Trophoblast cell (in vitro differentiated cells and primary cell): ENCODE data around the gene ST8SIA5.

Experiments
- DNase-seq, 2 donors: peaks; one replicate each; pipeline ENCODE4 v3.0.0-alpha.2; 2016
- H2AFZ ChIP-seq: 2 replicates; pipeline ENCODE4 v1.6.1; 2013; ENCODE audit warnings: low read length, moderate library complexity, mild to moderate bottlenecking; ENCODE audit not compliant: insufficient read depth, poor library complexity
- H2AK5ac ChIP-seq: 2 replicates; pipeline ENCODE4 v1.6.1; 2013; ENCODE audit warnings: mild to moderate bottlenecking, low read length
- H2BK120ac ChIP-seq: 2 replicates; pipeline ENCODE4 v1.6.1; 2013; ENCODE audit warnings: low read length, mild to moderate bottlenecking, moderate library complexity; ENCODE audit not compliant: insufficient read depth, poor library complexity
- H2BK12ac ChIP-seq: 2 replicates; pipeline ENCODE4 v1.6.1; 2013; ENCODE audit warnings: mild to moderate bottlenecking, low read length, moderate library complexity
- H2BK5ac ChIP-seq: 2 replicates; pipeline ENCODE4 v1.6.1; 2013; ENCODE audit warnings: low read length, low read depth, moderate library complexity, mild to moderate bottlenecking; ENCODE audit not compliant: poor library complexity
- H3K14ac ChIP-seq: 2 replicates; pipeline ENCODE4 v1.6.1; 2013; ENCODE audit warnings: mild to moderate bottlenecking, low read length
- H3K18ac ChIP-seq: 2 replicates; pipeline ENCODE4 v1.6.1; 2013; ENCODE audit warnings: mild to moderate bottlenecking, low read length
- H3K23ac ChIP-seq: 2 replicates; pipeline ENCODE4 v1.6.1; 2013; ENCODE audit warnings: low read length
- H3K27ac ChIP-seq: 2 replicates; pipeline ENCODE4 v1.5.1; 2013; ENCODE audit warnings: low read depth, mild to moderate bottlenecking, inconsistent platforms, low read length, moderate library complexity
- H3K27me3 ChIP-seq: 2 replicates; pipeline ENCODE4 v1.6.1; 2013; ENCODE audit warnings: inconsistent platforms, mild to moderate bottlenecking, low read length, moderate library complexity; ENCODE audit not compliant: insufficient read depth
- H3K36me3 ChIP-seq, 2 experiments: 1 replicate in 1 of 2; 2 replicates in 1 of 2; pipeline ENCODE4 v1.6.1; 2013; ENCODE audit warnings: low read length in 2 of 2, mild to moderate bottlenecking in 2 of 2, moderate library complexity in 1 of 2; ENCODE audit not compliant: insufficient read depth in 2 of 2, control insufficient read depth in 1 of 2
- H3K4ac ChIP-seq: 2 replicates; pipeline ENCODE4 v1.6.1; 2013; ENCODE audit warnings: low read depth, mild to moderate bottlenecking, low read length, moderate library complexity
- H3K4me1 ChIP-seq, 2 experiments: 1 replicate in 1 of 2; 2 replicates in 1 of 2; pipeline ENCODE4 v1.6.1; 2013; ENCODE audit warnings: low read length in 2 of 2, mild to moderate bottlenecking in 2 of 2, moderate library complexity in 1 of 2; ENCODE audit not compliant: insufficient read depth in 2 of 2, control insufficient read depth in 1 of 2
- H3K4me2 ChIP-seq: 2 replicates; pipeline ENCODE4 v1.6.1; 2013; ENCODE audit warnings: inconsistent platforms, mild to moderate bottlenecking, low read length, moderate library complexity
- H3K4me3 ChIP-seq: 2 replicates; pipeline ENCODE4 v1.5.1; 2013; ENCODE audit warnings: mild to moderate bottlenecking, low read depth, low read length, inconsistent platforms
- H3K79me1 ChIP-seq: one replicate; pipeline ENCODE4 v1.6.1; 2013; ENCODE audit warnings: low read length
- H3K79me2 ChIP-seq: 2 replicates; pipeline ENCODE4 v1.6.1; 2013; ENCODE audit warnings: low read length, mild to moderate bottlenecking; ENCODE audit not compliant: control insufficient read depth, insufficient read depth, poor library complexity
- H3K9ac ChIP-seq: 2 replicates; pipeline ENCODE4 v1.6.1; 2013; ENCODE audit warnings: mild to moderate bottlenecking, low read length
- H3K9me3 ChIP-seq: 2 replicates; pipeline ENCODE4 v1.6.1; 2013; ENCODE audit warnings: low read depth, mild to moderate bottlenecking, control low read depth, inconsistent platforms, low read length; ENCODE audit not compliant: insufficient read depth
- H4K12ac ChIP-seq: 2 replicates; pipeline ENCODE4 v1.6.1; 2013; ENCODE audit warnings: low read depth, mild to moderate bottlenecking, low read length, moderate library complexity
- H4K8ac ChIP-seq: 2 replicates; pipeline ENCODE4 v1.6.1; 2013; ENCODE audit warnings: low read depth, mild to moderate bottlenecking, low read length, moderate library complexity
- H4K91ac ChIP-seq: one replicate; pipeline ENCODE4 v1.6.1; 2013; ENCODE audit warnings: low read depth, mild to moderate bottlenecking, low read length, moderate library complexity
- WGBS: extraction: QIAGEN DNeasy Blood & Tissue Kit; methylation state at CpG from one replicate; pipeline ENCODE4 v1.1.7; 2013; ENCODE audit warnings: missing lambda C conversion rate; ENCODE audit not compliant: insufficient read length, insufficient coverage; ENCODE audit errors: extremely low coverage; 5-methylcytosine and 5-hydroxymethylcytosine counted together

Gene ST8SIA5

DNA sequence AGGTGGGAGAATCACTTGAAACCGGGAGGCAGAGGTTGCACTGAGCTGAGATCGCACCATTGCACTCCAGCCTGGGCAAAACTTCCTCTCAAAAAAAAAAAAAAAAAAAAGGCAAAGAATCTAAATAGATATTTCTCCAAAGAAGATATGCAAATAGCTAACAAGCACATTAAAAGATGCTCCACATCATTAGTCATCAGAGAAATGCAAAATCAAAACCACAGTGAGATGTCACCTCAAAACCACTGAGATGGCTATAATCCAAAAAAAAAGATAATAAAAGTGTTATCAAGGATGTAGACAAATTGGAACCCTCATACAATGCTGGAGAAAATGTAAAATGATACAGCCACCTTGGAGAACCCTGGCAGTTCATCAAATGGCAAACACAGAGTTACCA lies 8.4 kb downstream of the ST8SIA5 start:
- no peak overlapping the region for H3K18ac ChIP-seq
- no peak overlapping the region for H2BK120ac ChIP-seq
- no peak overlapping the region for H3K23ac ChIP-seq
- no peak overlapping the region for H3K27ac ChIP-seq
- no peak overlapping the region for H4K8ac ChIP-seq
- no peaks in the 10 kb centered on the region for H3K36me3 ChIP-seq
- H2BK5ac ChIP-seq: no peak overlapping the region
- H3K4ac ChIP-seq: no peak overlapping the region
- no peak overlapping the region for H2AFZ ChIP-seq
- no peaks in the 10 kb centered on the region for H3K9me3 ChIP-seq
- no peak overlapping the region for H2AK5ac ChIP-seq
- H3K79me1 ChIP-seq: no peaks in the 10 kb centered on the region
- no peak overlapping the region for H2BK12ac ChIP-seq
- no peak overlapping the region for H3K4me3 ChIP-seq
- no peak overlapping the region for H3K9ac ChIP-seq
- no peak overlapping the region for H4K12ac ChIP-seq
- WGBS: no CpG with 5 or more reads among the region's 2 CpGs
- no peak overlapping the region for H4K91ac ChIP-seq
- no peak overlapping the region for H3K4me2 ChIP-seq
- DNase-seq: no peak
- H3K4me1 ChIP-seq: no peaks in the 10 kb centered on the region
- H3K14ac ChIP-seq: no peak overlapping the region
- H3K27me3 ChIP-seq: no peaks in the 10 kb centered on the region
- no peaks in the 10 kb centered on the region for H3K79me2 ChIP-seq

DNA sequence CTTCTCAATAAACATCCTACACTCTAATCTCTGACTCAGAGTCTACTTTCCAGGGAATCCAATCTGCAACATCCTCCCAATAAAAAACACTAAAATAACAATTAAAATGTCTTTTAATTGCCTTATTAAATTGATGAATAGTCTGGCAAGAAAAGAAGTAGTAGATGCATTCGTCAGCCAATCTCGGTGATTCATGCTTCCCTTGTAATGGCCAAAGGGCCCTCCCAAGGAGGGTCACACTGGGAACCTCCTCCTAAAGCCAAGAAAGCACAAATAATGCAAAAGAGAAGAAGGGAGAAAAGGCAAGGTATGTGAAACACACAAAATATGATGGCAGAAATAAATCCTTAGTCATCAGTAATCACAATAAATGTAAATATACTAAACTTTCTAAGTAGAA lies 16.8 kb downstream of the ST8SIA5 start:
- Histone ChIP-seq H3K18ac (no peak overlapping the region), H3K79me1 (no peaks in the 10 kb centered on the region), H4K8ac (no peak overlapping the region), H2BK12ac (no peak overlapping the region), H3K27me3 (no peaks in the 10 kb centered on the region), H3K4me3 (no peak overlapping the region), H3K4ac (no peak overlapping the region), H3K9me3 (peaks cover 2% of the 10 kb centered on the region), H2BK120ac (no peak overlapping the region), H3K4me1 (no peaks in the 10 kb centered on the region), H3K4me2 (no peak overlapping the region), H3K23ac (no peak overlapping the region), H4K12ac (no peak overlapping the region), H3K9ac (no peak overlapping the region), H3K14ac (no peak overlapping the region), H3K36me3 (no peaks in the 10 kb centered on the region), H2AK5ac (no peak overlapping the region), H4K91ac (no peak overlapping the region), H3K27ac (no peak overlapping the region), H2AFZ (no peak overlapping the region), H3K79me2 (no peaks in the 10 kb centered on the region), H2BK5ac (no peak overlapping the region)
- no peak for DNase-seq
- no CpG with 5 or more reads among the region's 2 CpGs for WGBS

DNA sequence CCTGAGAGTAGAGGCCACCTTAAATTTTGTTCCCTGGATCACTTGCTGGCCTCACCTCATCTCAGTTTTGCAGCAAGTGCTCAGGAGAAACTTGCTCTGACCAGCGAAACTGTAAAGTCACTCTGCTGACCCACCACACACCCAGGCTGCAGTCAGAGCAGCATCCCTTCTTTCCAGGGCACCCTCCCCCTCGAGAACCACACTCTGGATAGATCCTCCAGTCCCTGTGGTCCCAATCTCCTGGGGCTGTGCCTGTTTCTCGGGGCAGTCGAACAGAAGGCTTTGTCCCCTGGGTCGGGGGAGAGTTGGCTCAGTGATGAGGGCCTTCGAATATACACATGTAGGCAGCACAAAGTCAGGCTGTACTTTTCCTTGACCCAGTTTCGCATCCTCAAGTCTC lies 18.4 kb downstream of the ST8SIA5 start:
- Histone ChIP-seq H3K79me2 (no peaks in the 10 kb centered on the region), H4K91ac (no peak overlapping the region), H3K27me3 (no peaks in the 10 kb centered on the region), H4K8ac (no peak overlapping the region), H4K12ac (no peak overlapping the region), H3K23ac (no peak overlapping the region), H3K14ac (no peak overlapping the region), H3K18ac (no peak overlapping the region), H3K4me3 (no peak overlapping the region), H3K79me1 (no peaks in the 10 kb centered on the region), H3K4me1 (no peaks in the 10 kb centered on the region), H3K27ac (no peak overlapping the region), H2BK120ac (no peak overlapping the region), H3K4ac (no peak overlapping the region), H2BK5ac (no peak overlapping the region), H2AFZ (no peak overlapping the region), H3K9me3 (peaks cover 5% of the 10 kb centered on the region), H3K4me2 (no peak overlapping the region), H3K9ac (no peak overlapping the region), H3K36me3 (no peaks in the 10 kb centered on the region), H2AK5ac (no peak overlapping the region), H2BK12ac (no peak overlapping the region)
- no CpG with 5 or more reads among the region's 7 CpGs for WGBS
- no peak for DNase-seq

DNA sequence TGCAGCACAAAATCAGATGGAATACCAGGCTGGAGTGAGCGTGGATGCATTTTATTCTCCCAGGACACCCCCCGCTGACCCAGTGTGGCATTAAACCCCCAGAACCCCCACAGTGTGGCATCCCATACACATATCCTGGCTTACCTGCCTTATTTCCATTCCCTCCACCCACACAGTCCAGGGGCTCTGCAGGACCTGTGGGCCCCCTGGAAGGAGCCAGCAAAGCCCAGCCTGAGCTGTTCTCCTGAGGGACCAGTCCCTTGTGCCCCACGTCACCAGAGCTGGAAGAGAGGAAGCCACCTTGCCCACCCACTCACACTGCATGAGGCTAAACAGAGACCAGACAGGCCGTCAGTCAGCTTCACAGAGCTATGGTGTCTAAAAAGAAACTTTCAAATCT lies 20.1 kb downstream of the ST8SIA5 start:
- Histone ChIP-seq H3K18ac (no peak overlapping the region), H2BK12ac (no peak overlapping the region), H3K4ac (no peak overlapping the region), H3K4me3 (no peak overlapping the region), H3K4me1 (no peaks in the 10 kb centered on the region), H2AK5ac (no peak overlapping the region), H3K14ac (no peak overlapping the region), H3K27me3 (no peaks in the 10 kb centered on the region), H3K27ac (no peak overlapping the region), H3K4me2 (no peak overlapping the region), H4K8ac (no peak overlapping the region), H2BK120ac (no peak overlapping the region), H3K9ac (no peak overlapping the region), H3K23ac (no peak overlapping the region), H3K79me1 (no peaks in the 10 kb centered on the region), H3K36me3 (no peaks in the 10 kb centered on the region), H4K12ac (no peak overlapping the region), H3K9me3 (peaks cover 7% of the 10 kb centered on the region), H2BK5ac (no peak overlapping the region), H2AFZ (no peak overlapping the region), H4K91ac (no peak overlapping the region), H3K79me2 (no peaks in the 10 kb centered on the region)
- DNase-seq: no peak
- WGBS: no CpG with 5 or more reads among the region's 4 CpGs
